Measurements from ENCODE around the gene CFAP299.

The CFAP299 gene

DNA sequence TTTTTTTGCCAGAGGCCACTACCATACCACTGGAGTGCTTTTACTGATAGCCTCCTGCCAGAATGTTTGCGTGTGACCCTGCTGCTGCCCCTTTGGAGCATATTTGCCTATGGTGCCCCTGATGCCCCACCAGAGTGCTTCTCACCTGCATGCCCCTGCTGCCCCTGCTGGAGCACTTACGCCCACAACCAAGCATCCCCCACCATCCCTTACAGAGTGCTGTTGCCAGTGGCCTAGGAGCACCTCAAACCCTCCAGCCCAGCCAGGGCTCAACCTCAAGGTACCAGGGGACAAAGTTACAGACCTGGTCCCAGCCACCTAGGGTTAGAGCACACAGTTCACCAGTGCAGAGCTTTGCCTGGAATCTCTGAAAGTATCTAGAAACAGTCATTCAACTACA, 207.2 kb downstream of the CFAP299 start:
- no peak overlapping the region for H3K4me3 ChIP-seq (ENCODE audit: control insufficient read depth, low read depth, low read length)
- TF ChIP-seq, protein P1, sequence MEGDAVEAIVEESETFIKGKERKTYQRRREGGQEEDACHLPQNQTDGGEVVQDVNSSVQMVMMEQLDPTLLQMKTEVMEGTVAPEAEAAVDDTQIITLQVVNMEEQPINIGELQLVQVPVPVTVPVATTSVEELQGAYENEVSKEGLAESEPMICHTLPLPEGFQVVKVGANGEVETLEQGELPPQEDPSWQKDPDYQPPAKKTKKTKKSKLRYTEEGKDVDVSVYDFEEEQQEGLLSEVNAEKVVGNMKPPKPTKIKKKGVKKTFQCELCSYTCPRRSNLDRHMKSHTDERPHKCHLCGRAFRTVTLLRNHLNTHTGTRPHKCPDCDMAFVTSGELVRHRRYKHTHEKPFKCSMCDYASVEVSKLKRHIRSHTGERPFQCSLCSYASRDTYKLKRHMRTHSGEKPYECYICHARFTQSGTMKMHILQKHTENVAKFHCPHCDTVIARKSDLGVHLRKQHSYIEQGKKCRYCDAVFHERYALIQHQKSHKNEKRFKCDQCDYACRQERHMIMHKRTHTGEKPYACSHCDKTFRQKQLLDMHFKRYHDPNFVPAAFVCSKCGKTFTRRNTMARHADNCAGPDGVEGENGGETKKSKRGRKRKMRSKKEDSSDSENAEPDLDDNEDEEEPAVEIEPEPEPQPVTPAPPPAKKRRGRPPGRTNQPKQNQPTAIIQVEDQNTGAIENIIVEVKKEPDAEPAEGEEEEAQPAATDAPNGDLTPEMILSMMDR (IDR thresholded peaks at IDR 0.05; ENCODE audit: control insufficient read depth, insufficient read depth, low read depth, low read length, missing control alignments), result no peak
- DNase-seq (ENCODE audit: low read depth), result no peak

DNA sequence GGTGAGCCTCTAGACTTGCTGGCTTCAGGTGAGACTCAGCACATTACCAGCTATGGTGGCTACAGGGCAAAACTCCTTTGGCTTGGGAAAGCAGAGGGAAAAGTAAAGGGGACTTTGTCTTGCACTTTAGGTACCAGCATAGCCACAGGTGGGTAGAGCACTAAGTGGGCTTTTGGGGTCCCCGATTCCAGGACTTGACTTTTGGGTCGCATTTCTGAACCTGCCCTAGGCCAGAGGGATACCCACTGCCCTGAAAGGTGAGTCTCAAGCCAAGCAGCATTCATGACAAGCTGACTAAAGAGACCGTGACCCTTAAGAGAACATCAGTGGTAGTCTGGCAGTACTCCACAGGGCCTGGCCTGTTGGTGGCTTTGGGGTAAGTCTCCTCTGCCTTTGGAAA, 224.8 kb downstream of the CFAP299 start:
- TF ChIP-seq, protein P1 (IDR thresholded peaks at IDR 0.05; ENCODE audit: control insufficient read depth, insufficient read depth, low read depth, low read length, missing control alignments), result no peak
- no peak for DNase-seq (ENCODE audit: low read depth)
- no peak overlapping the region for H3K4me3 ChIP-seq (ENCODE audit: control insufficient read depth, low read depth, low read length)

DNA sequence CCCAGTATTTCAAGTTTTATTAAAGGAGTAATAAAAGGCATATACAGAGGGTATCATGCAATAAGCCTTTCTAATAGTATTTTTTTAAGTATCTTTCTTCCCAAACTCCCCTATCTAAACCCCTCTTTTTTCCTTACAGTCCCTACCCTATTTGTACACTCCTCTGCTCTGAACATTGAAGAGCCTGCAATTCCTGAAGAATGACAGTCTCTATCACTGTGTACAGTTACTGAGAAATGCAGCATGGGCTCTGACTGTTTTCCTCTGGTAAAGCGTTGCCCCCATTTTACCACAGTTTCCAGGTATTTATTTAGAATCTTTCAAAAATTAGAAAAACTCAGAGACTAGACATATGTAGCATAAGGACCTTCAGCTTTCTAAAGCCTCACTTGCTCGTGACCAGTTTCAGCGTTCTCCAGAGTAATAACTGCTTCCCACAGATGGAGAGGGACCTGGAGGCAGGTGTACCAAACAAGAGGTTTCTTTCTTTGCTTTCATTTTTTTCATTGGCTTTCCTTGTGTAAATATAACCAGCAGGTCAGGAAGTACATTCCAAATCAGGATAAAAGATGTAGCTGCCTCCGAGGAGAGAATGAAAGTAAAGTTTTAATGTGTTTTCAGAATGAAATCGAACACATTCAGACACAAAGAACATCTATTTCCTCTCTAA, 230.8 kb downstream of the CFAP299 start:
- DNase-seq (ENCODE audit: low read depth), result no peak
- H3K4me3 ChIP-seq (ENCODE audit: control insufficient read depth, low read depth, low read length), result no peak overlapping the region

DNA sequence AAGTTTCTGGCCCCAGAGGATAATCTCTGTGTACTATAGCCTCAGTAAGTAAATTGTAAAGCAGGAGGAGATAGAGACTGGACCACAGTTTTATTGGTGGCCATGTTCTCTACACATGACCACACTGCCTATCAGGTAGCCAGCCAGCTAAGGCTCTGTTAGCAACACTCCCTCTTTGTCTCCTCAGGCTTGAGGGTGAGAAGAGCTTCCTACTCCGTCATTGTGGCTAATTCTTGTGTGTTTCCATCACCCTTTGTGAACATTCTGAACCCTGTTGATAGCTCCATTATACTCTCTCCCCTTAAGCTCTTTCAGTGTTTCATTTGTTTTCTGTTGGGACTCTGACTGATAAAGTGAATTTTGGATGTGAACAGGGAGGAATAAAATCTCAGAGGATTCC, 233.4 kb downstream of the CFAP299 start:
- TF ChIP-seq, protein P1 (IDR thresholded peaks at IDR 0.05; ENCODE audit: control insufficient read depth, insufficient read depth, low read depth, low read length, missing control alignments), result no peak
- H3K4me3 ChIP-seq (ENCODE audit: control insufficient read depth, low read depth, low read length), result no peak overlapping the region
- no peak for DNase-seq (ENCODE audit: low read depth)

More for the DNA sequence above, 230.8 kb downstream of the CFAP299 start:
- TF ChIP-seq, protein P1 (IDR thresholded peaks at IDR 0.05; ENCODE audit: control insufficient read depth, insufficient read depth, low read depth, low read length, missing control alignments), result no peak

DNA sequence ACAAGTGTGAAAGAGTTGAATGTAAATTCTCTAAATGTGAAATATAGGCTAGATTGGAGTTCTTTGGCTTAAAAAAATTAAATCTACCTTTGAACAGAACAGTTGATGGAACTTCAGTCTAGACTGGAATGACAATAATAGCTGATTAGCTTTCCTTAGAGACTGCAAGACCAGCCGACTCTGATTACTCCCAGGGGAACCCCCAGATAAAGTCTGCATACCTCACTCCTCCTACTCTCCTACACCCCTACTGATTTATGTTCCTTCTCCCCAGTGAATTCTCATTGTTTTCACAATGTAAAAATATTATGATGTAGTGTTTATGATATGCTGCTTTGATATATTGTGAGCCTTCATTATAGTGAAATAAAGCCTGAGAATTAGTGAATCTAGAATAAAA, 241.3 kb downstream of the CFAP299 start:
- H3K4me3 ChIP-seq (ENCODE audit: control insufficient read depth, low read depth, low read length), result no peak overlapping the region
- TF ChIP-seq, protein P1 (IDR thresholded peaks at IDR 0.05; ENCODE audit: control insufficient read depth, insufficient read depth, low read depth, low read length, missing control alignments), result no peak
- DNase-seq (ENCODE audit: low read depth), result no peak

DNA sequence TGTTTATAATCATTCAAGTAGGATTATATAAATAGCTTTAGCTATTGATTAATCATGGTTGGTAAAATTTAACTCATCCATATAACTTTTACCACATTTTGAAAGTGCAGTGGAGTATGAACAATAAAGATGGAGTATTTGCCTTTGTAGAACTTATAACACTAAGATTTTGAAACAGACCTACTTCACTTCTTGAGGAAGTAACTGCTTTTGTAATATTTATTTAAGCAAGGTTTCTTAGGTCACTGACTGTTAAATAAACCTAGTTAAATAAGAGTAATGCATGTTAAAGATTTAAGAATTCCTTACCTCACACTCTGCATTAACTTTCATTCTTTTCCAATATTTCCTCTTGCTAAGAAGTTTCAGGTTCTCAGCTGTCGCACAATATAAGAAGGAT, 242.5 kb downstream of the CFAP299 start:
- H3K4me3 ChIP-seq (ENCODE audit: control insufficient read depth, low read depth, low read length), result no peak overlapping the region
- no peak for DNase-seq (ENCODE audit: low read depth)
- TF ChIP-seq, protein P1 (IDR thresholded peaks at IDR 0.05; ENCODE audit: control insufficient read depth, insufficient read depth, low read depth, low read length, missing control alignments), result no peak
